NCI-H82 (cell line): ENCODE data around the gene L3MBTL3.

Experiments used
- DNase-seq: peaks from one replicate; lab custom pipeline; 2025; lab: John Stamatoyannopoulos, UW

The L3MBTL3 gene

GRCh38 chr6:130185658-130186057, 167.3 kb downstream of the L3MBTL3 start:
- no peak for DNase-seq

DNA sequence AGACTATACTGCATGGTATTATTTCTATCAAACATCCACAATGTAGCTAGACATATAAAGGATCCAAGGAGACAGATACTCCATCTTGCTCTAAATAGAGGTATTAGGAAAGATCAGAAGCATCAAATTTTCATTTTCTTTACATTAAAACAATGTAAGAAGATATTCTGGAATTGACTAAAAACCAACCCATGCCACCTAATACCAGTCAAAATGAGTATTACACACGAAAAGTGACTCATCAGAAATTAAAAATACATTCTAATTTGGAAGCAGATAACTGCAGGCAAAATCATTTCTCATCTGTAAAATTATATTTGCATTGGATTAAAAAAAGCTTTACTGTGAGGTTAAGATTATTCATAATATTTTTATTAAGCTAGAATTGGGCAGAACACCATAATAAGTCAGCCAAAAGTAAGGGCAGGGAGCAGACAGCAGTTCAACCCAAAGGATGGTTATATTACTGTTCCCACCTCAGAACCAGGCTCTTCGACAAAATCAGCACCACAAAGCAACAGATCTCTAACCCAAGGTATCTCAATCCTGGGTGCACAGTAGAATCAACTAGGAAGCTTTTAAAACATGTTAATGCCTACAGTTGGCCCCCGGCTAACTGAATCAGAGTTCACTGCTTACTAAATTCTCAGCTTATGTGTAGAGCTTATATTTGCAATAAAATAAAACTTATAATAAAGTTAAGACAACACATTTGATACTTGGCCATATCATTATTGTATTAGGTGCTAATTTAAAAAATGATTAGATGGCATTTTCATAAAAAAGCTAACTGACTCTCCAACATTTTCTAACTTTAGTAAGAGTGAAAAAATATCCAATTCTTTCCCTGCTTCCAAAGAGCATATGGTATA, 169.2 kb downstream of the L3MBTL3 start:
- DNase-seq: no peak

GRCh38 chr6:130188207-130188899, 170.0 kb downstream of the L3MBTL3 start:
- DNase-seq: no peak

- no peak for DNase-seq
Observed at GRCh38 chr6:130189531-130190397, 171.4 kb downstream of the L3MBTL3 start.
